Fibroblast of skin of right quadriceps (primary cell): Measurements from ENCODE around the gene ABLIM2.

Source experiments
- DNase-seq: peaks from one replicate; pipeline ENCODE4 v3.0.0-alpha.2; 2013

ABLIM2 gene

DNA sequence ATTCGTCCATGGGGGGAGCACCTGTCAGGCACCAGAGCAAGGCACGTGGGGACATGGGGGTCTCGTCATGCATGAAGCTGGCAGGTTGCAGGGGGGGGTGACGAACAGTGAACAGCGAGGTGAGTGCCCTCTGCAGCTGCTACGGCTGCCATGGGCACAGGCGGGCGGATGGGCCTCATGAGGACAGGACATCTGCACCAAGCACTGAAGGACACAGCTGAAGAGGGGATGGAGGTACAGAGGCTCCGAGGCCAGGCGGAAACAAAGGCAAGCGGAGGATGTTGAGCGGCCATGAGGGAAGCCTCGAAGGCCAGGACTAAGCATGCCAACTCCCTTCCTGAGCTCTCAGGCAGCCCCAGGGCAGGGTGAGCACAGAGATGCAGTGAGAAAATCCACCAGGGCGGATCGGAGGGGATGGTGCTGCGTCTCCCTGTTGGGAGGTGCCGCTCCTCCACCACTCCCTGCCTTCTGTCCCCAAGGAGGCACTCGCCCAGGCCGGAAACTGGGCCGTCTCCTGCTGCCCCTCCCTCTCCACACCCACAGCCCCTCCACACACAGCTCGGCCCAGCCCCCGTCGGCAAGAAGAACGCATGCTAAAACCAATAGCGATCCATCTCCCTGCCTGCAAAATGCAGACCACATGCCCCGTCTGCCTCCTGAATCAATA, 24.6 kb downstream of the ABLIM2 start:
- DNase-seq: no peak

DNA sequence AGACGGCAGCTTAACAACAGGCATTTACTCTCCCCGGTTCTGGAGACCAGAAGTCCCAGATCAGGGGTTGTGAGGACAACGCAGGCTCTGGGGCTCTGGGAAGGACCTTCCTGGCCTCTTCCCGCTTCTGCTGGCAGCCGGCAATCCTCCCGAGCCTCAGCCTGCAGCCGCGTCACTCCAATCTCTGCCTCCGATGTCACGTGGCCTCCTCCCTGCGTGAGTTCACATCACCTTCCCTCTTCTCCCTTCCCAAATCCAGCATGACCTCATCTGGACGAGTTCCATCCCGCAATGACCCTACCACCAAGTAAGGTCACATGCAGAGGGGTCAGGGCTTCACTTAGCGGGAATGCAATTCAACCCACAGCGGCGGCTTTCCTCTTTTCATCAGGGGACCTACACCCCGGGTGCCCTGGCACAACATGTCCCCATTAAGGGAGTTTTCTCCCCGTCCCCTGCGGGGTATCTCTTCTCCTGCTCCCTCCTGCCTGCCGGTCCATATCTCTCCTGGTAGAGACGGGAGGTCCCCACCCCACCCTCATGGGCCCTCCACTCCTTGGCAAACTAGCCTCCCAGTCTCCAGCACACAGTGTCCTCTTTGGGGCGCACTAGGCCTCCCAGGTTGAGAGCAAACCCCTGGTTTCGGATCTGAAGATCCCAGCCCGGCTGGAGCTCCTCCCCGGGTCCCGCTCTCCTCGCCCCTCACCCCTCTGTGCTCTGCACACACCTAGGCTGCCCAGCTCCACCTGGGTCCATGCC, 25.5 kb downstream of the ABLIM2 start:
- no peak for DNase-seq

GRCh38 chr4:8132400-8132799, 26.2 kb downstream of the ABLIM2 start:
- DNase-seq: no peak

- DNase-seq: no peak
These were observed 26.8 kb downstream of the ABLIM2 start for GRCh38 chr4:8131826-8132225.

DNA sequence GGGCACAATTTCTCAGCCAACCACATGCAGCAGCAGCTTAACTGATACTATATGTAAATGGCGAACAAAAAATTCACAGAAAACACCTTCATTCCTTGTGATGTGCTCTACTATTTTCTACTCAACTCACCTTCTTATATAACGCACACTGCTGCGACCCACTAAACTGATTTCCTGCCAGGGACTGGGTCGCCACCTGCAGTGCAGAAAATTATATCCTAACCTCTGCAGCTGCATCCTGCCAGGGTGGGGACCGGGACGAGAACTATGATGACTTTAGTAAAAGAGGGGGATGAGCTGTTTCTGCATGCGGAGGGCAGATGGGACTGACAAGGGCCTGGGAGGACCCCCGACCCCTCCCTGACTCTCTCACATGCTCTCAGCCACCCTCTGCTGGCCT, 27.4 kb downstream of the ABLIM2 start:
- DNase-seq: no peak

DNA sequence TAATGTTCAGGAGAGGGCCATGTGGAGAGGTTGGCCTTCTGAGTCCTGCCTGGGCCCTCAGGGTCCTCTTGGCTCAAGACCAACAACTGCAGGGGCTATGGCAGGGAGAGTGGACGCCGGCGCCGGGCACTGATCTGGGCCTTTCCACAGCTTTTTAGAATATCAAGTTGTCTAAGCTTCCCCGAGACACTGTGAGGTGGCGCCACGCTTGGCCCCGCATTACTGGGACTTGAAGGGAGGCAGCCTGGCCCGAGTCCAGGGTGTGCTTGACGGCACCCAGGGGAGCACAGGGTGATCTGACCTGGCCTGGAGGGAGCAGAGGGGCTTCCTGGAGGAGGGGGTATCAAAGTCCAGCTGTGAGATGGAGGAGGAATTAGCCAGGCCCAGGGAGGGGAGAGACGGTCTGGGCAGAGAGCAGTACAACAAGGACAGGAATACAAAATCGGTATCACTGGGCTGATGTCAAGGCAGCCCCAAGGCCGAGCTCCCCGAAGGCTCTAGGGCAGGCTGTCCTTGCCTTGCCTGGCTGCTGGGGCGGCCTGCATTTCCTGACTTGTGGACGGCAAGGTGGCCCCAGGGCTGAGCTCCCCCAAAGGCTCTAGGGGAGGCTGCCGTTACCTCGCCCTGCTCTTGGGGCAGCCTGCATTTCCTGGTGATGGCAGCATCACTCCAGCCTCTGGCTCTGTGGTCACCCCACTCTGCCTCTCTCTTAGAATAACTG, 28.1 kb downstream of the ABLIM2 start:
- DNase-seq: no peak

- no peak for DNase-seq
These were observed 28.8 kb downstream of the ABLIM2 start for GRCh38 chr4:8129785-8130184.

- DNase-seq: no peak
These were observed 29.5 kb downstream of the ABLIM2 start for GRCh38 chr4:8129136-8129535.

GRCh38 chr4:8128100-8128856, 30.3 kb downstream of the ABLIM2 start:
- no peak for DNase-seq

DNA sequence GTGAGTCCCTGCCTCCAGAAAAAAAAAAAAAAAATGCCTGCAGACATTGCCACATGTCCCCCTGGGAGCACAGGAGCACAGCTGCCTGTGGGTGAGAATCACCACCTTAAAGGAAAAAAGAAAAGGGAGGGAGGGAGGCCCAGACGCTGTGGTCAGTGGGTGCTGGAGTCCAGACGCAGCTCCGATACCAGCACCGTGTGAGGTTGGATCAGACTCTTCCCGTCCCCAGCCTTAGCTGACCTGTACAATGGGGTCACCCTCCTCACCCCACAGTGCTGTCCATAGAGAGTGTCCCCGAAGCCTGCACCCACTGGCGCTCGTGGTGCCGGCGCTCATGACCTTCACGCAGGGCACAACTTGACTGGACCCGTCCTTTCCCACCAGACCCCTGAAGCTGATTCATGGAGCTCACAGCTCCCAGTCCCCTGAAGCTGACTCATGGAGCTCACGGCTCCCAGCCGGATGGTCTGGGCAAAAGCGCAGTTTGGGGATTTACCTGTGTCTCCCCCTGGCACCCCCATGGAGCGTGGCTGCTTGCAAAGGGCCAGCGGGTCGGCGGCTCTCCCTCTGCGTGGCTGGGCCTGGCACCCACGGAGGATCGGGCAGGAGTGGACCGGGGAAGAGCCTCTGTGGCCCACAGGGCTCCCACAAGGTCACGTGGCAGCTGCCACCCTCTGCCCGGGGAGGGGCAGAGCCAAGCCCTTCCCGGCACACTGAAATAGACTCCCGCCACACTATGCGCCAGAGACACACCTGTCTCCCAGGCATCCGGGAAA, 31.4 kb downstream of the ABLIM2 start:
- no peak for DNase-seq

GRCh38 chr4:8126523-8126922, 32.1 kb downstream of the ABLIM2 start:
- DNase-seq: no peak

DNA sequence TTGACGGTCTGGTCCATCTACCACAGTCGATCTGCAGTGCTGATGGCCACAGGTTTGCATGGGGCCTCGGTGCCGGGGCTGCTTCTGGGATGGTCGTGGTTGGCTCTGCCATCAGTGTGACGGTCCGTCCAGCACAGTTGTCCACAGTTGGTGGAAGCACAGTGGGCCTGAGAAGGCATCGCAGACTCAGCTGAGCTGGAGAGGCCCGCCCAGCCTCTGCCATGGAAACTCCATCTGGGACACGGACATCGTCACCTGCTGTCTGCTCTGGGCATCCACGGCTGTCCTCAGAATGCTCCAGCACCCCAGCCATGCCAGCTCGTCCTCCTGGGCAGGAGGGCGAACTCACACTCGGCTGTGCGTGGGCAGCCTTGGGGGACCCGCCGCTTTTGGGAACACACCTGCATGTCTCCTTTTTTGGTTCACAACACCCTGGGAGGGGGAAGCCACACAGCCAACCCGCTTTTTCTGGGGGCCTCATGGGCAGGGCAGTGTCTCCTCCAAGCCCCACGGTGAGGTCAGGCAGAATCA, 33.0 kb downstream of the ABLIM2 start:
- DNase-seq: no peak

GRCh38 chr4:8123870-8124269, 34.7 kb downstream of the ABLIM2 start:
- DNase-seq: no peak

GRCh38 chr4:8123389-8123788, 35.2 kb downstream of the ABLIM2 start:
- peak; percentile 55 for DNase-seq

DNA sequence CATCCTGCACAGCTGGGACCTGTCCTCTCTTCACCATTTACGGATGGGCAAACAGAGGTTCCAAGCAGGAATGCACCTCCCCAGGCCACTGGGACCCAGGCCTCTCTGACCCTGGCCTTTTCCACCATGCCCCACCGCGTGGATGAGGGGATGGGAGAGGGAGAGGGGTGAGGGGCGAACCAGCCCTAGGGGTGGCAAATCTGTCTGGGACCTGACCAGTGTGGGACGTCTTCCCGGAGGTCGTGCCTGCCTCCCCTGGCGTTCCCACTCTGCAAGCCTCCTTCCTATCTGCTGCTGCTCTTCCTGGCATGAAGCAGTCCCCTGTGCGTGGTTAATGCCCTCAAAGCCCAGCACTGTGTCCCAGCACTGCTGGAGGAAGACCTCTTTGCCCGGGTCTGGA, 35.9 kb downstream of the ABLIM2 start:
- DNase-seq: no peak

DNA sequence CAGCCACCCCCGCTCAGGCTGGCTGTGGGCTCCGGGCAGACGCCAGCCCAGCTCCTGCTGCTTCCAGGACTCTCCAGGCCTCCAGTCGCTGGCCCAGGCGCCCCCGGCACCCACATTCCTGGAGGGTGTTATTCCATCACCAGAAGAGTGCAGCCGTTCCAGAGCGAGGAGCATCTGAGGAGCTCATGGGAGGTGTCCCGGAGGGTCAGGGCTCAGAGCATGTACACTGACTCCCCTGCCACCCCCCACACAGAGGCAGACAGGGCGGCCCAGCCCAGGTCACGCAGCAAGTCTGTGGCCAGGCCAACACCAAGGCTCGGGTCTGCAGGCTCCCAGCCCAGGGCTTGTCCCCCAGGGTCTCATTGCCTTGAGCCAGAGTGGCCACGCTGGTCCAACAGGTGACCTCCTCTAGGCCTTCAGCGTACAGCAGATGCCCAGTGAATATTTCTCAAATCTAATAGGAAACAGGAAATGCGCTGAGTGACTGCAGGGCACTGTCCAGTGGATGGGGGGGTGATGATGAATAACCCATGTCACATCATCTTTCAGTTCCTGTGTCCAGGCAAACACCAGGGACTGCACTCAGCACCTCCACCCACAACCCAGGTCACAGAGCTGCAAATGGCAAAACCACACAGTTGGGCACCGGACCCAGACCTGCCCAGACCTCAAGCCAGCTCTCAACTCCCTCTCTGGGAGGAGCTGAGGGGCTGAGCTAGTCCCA, 37.2 kb downstream of the ABLIM2 start:
- no peak for DNase-seq

DNA sequence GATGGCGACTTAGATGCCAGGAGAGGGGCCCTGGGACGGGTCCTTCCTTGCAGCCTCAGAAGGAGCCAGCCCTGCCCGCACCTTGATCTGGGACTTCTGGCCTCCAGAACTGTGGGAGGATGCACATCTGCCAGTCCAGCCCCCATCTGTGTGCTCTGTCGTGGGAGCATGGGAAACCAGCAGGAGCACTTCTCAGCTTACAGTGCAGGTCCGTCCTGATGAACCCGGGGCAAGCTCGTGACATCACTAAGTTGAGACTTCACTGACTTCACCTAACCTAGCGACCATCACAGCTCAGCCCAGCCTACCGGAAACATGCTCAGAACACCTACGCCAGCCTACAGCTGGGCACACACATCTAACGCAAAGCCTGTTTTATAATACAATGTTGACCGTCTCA, 38.1 kb downstream of the ABLIM2 start:
- DNase-seq: no peak

DNA sequence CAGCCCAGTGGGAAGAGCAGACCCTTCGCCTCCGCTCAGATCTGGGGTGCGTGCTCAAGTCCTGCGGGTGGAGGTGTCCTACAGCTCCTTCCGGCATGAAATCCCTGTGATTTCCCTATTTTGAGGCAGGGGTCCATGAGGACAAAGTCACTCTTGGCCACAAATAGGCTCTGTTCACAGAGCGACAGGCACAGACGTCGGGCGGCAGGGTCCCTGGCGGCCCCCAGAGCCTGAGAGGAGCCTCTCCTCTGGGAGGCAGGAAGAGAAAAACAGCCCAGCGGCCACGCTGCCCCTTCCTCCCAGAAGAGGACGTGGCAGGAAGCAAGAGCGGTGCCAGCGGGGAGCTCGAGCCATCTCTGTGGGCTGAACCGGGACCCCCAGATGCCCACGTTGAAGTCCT, 38.7 kb downstream of the ABLIM2 start:
- DNase-seq: no peak

DNA sequence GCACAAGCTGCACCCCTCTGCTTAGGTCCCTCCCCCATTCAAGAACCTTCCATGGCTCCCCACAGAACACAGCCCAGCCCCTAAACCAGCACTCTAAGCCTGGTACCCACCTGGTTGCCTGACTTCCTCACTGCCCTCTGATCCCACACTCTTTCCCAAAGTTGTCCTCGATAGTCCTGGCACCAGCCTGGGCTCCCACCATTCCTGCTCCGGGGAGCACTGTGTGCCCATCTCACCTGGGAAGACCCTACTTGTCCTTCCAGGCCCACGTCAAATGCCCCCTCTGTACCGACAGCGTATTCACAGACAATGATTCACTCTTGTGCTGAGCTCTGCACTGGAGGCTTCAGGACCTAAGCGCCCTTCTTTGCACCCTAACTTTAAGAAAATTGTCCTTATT, 40.1 kb downstream of the ABLIM2 start:
- no peak for DNase-seq

DNA sequence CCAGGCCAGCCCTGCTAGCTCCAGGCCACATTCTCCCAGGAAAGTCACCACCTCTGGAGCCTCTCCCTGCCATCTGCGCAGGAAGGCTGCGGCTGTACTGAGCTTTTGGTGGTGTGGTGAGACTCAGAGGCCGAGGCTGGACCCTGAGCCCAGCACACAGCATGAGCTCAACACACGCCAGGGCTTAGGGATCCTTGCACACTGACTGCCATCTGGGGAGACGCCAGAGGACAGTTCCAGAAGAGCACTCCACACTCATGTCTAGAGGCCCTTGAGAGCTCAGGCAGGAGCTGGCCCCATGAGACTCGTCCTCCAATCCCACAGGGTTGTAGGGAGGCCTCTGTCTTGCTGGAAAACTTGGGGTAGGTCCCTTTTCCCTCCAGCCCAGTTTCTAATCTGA, 40.6 kb downstream of the ABLIM2 start:
- no peak for DNase-seq

GRCh38 chr4:8117278-8117682, 41.3 kb downstream of the ABLIM2 start:
- DNase-seq: peak; percentile 17

GRCh38 chr4:8115916-8116315, 42.7 kb downstream of the ABLIM2 start:
- DNase-seq: no peak
